Endodermal cell (in vitro differentiated cells): Measurements from ENCODE around the gene PTPRK. TPM values are rescaled to one million over a fixed set of nuclear protein-coding genes. Genes with fewer than 3 reads are reported as not detected.

Experiments
- DNase-seq: peaks from one replicate; pipeline ENCODE4 v3.0.0-alpha.2; 2017
- H3K27ac ChIP-seq: 2 replicates; pipeline ENCODE4 v1.5.1; 2013; ENCODE audit warnings: mild to moderate bottlenecking, low read depth, low read length, moderate library complexity
- H3K27me3 ChIP-seq: 2 replicates; pipeline ENCODE4 v1.6.1; 2013; ENCODE audit warnings: mild to moderate bottlenecking, low read length, moderate library complexity; ENCODE audit not compliant: insufficient read depth, control insufficient read depth, poor library complexity, severe bottlenecking
- H3K36me3 ChIP-seq: 2 replicates; pipeline ENCODE4 v1.7.0; 2013; ENCODE audit warnings: mild to moderate bottlenecking, low read length, moderate library complexity; ENCODE audit not compliant: control insufficient read depth, insufficient read depth
- H3K4me1 ChIP-seq: one replicate; pipeline ENCODE4 v1.7.0; 2013; ENCODE audit warnings: low read length; ENCODE audit not compliant: control insufficient read depth, insufficient read depth
- H3K4me3 ChIP-seq: 2 replicates; pipeline ENCODE4 v1.5.1; 2013; ENCODE audit warnings: mild to moderate bottlenecking, low read length, moderate library complexity
- H3K9ac ChIP-seq: 2 replicates; pipeline ENCODE4 v1.6.1; 2013; ENCODE audit warnings: mild to moderate bottlenecking, low read length, moderate library complexity; ENCODE audit not compliant: poor library complexity, severe bottlenecking; ENCODE audit errors: extremely low read depth
- H3K9me3 ChIP-seq: 2 replicates; pipeline ENCODE4 v1.6.1; 2013; ENCODE audit warnings: mild to moderate bottlenecking, low read length, moderate library complexity; ENCODE audit not compliant: control insufficient read depth
- H3K27ac Mint-ChIP-seq: 2 replicates; pipeline ENCODE4 v1.8.0; 2020; ENCODE audit warnings: mixed read lengths
- H3K27me3 Mint-ChIP-seq: 2 replicates; pipeline ENCODE4 v1.8.0; 2021; ENCODE audit warnings: mild to moderate bottlenecking, mixed read lengths; ENCODE audit not compliant: insufficient read depth
- H3K36me3 Mint-ChIP-seq: 2 replicates; pipeline ENCODE4 v1.8.0; 2020; ENCODE audit warnings: low read depth, mixed read lengths
- H3K4me1 Mint-ChIP-seq: 2 replicates; pipeline ENCODE4 v1.8.0; 2020; ENCODE audit warnings: mixed read lengths
- H3K4me3 Mint-ChIP-seq: 2 replicates; pipeline ENCODE4 v1.8.0; 2020; ENCODE audit warnings: mild to moderate bottlenecking, moderate library complexity, mixed read lengths
- H3K9me3 Mint-ChIP-seq: 2 replicates; pipeline ENCODE4 v1.8.0; 2020; ENCODE audit warnings: mild to moderate bottlenecking, mixed read lengths
- WGBS, 2 experiments: methylation state at CpG; one replicate each; pipeline versions ENCODE4 v1.1.5 to v1.1.7; 2013; ENCODE audit warnings: missing lambda C conversion rate in 2 of 2, mixed read lengths in 1 of 2; ENCODE audit not compliant: insufficient coverage in 1 of 2, insufficient read length in 1 of 2; 5-methylcytosine and 5-hydroxymethylcytosine counted together
- total RNA-seq, 2 donors: library from RNA; stranded (reverse); fragmentation: NEBNext Ultra II Directional in 1 of 2; extraction: Animal tissue kit (Norgen Biotek cat#: 25700) in 1 of 2; gene quantifications; 2 replicates in 1 of 2; 3 replicates in 1 of 2; pipeline ENCODE4 v1.2.1, GENCODE V29; 2021
- TF ChIP-seq, protein P1 (sequence below): fragments of 200-600 bp; sonication (generic); conservative IDR thresholded peaks from 2 replicates; pipeline ENCODE4 v1.5.0; 2021; ENCODE audit warnings: antibody characterized with exemption, mild to moderate bottlenecking

The PTPRK gene
- total RNA-seq, 2 donors from 2014 or later: 46.4 to 57.6 TPM

DNA sequence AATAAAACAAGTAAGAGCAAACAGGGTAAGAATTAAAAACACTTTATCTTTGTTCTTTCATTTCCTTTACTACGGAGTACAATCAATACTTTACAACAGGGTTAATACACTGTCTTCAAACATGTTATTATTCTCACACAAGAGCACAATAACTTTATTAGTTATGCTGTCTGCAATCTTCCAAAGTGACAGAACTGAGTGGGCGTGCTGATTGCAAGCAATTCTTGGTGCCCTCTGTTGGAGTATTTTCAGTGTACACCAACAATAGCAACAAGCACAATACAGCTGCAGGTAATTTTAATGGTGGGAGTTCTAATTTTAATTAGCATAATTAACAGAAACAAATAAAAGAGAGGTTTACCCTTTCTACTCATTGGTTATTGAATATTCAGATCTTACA lies 33.9 kb upstream of the PTPRK start:
- Histone ChIP-seq H3K4me1 (peaks cover 5% of the 10 kb centered on the region), H3K36me3 (no peaks in the 10 kb centered on the region), H3K27ac (no peak overlapping the region), H3K4me3 (no peak overlapping the region), H3K9me3 (no peaks in the 10 kb centered on the region), H3K9ac (no peak overlapping the region), H3K27me3 (no peaks in the 10 kb centered on the region)
- Mint-ChIP-seq H3K27ac (no peak overlapping the region), H3K9me3 (no peaks in the 10 kb centered on the region), H3K4me3 (no peak overlapping the region), H3K27me3 (peaks cover 22% of the 10 kb centered on the region), H3K36me3 (no peaks in the 10 kb centered on the region), H3K4me1 (peaks cover 23% of the 10 kb centered on the region)
- TF ChIP-seq, protein P1, sequence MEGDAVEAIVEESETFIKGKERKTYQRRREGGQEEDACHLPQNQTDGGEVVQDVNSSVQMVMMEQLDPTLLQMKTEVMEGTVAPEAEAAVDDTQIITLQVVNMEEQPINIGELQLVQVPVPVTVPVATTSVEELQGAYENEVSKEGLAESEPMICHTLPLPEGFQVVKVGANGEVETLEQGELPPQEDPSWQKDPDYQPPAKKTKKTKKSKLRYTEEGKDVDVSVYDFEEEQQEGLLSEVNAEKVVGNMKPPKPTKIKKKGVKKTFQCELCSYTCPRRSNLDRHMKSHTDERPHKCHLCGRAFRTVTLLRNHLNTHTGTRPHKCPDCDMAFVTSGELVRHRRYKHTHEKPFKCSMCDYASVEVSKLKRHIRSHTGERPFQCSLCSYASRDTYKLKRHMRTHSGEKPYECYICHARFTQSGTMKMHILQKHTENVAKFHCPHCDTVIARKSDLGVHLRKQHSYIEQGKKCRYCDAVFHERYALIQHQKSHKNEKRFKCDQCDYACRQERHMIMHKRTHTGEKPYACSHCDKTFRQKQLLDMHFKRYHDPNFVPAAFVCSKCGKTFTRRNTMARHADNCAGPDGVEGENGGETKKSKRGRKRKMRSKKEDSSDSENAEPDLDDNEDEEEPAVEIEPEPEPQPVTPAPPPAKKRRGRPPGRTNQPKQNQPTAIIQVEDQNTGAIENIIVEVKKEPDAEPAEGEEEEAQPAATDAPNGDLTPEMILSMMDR: peak; percentile 25
- WGBS, 2 experiments: 96 to 100% methylated on average over 1 to 2 of the region's 2 CpGs
- DNase-seq: no peak

DNA sequence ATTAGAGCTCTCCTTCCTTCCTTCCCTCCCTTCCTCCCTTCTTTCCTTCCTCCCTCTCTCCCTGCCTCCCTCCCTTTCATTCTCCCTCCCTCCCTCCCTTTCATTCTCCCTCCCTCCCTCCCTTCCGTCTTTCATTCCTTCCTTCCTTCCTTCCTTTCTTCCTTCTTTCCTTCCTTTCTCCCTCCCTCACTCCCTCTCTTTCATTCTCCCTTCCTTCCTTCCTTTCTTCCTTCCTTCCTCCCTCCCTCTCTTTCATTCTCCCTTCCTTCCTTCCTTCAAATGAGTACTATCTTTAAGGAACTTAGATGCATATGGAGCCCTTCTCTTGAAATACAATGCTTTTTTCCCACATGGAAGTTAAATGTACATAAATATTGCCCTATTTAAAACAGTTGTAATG lies 20.9 kb upstream of the PTPRK start:
- H3K4me3 Mint-ChIP-seq: no peak overlapping the region
- H3K27me3 Mint-ChIP-seq: peaks cover 25% of the 10 kb centered on the region
- Histone ChIP-seq H3K9ac (no peak overlapping the region), H3K36me3 (no peaks in the 10 kb centered on the region), H3K27me3 (peaks cover 9% of the 10 kb centered on the region), H3K27ac (no peak overlapping the region), H3K4me3 (no peak overlapping the region), H3K9me3 (peaks cover 7% of the 10 kb centered on the region), H3K4me1 (no peaks in the 10 kb centered on the region)
- no peaks in the 10 kb centered on the region for H3K9me3 Mint-ChIP-seq
- no peak overlapping the region for H3K27ac Mint-ChIP-seq
- DNase-seq: no peak
- TF ChIP-seq, protein P1: no peak
- peaks cover 13% of the 10 kb centered on the region for H3K4me1 Mint-ChIP-seq
- no peaks in the 10 kb centered on the region for H3K36me3 Mint-ChIP-seq
- 43 to 83% methylated on average over 1 of the region's 1 CpG for WGBS, 2 experiments

DNA sequence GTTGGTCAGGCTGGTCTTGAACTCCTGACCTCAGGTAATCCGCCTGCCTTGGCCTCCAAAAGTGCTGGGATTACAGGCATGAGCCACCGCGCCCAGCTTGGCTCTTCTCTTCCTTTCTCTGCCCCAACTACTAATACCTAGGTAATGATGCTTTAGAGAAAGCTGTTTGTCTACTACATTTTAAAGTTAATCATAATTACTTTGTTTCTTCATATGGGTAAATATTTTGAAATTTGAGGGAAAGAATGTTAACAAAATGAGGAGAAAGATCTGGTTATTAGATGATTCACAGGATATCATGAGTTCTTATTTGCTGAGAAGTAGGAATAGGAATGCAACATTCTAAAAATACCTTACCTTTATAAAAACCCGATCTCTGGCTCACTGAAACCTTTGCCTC lies 18.4 kb upstream of the PTPRK start:
- Histone ChIP-seq H3K9me3 (no peaks in the 10 kb centered on the region), H3K4me3 (no peak overlapping the region), H3K36me3 (no peaks in the 10 kb centered on the region), H3K4me1 (no peaks in the 10 kb centered on the region), H3K9ac (no peak overlapping the region), H3K27ac (no peak overlapping the region), H3K27me3 (peaks cover 9% of the 10 kb centered on the region)
- no peaks in the 10 kb centered on the region for H3K36me3 Mint-ChIP-seq
- peaks cover 13% of the 10 kb centered on the region for H3K4me1 Mint-ChIP-seq
- peaks cover 31% of the 10 kb centered on the region for H3K27me3 Mint-ChIP-seq
- WGBS, 2 experiments: 94 to 100% methylated on average over 2 to 4 of the region's 4 CpGs
- no peaks in the 10 kb centered on the region for H3K9me3 Mint-ChIP-seq
- TF ChIP-seq, protein P1: no peak
- no peak for DNase-seq
- H3K4me3 Mint-ChIP-seq: no peak overlapping the region
- H3K27ac Mint-ChIP-seq: no peak overlapping the region
